IMR-90 (cell line): ENCODE data around the gene ANKRD18B.
A peak's percentile ranks its signal among the peaks of the same experiment; 100 is the strongest.

Source experiments
- BHLHE40 ChIP-seq: fragments of 150-350 bp; IDR thresholded peaks from 2 replicates; pipeline ENCODE4 v1.6.1; 2016; ENCODE audit warnings: mild to moderate bottlenecking, low read depth, low read length
- CHD1 ChIP-seq: IDR thresholded peaks from 2 replicates; pipeline ENCODE4 v1.6.1; 2012; ENCODE audit warnings: low read depth, low read length, improper control_type of control experiment
- CTCF ChIP-seq: conservative IDR thresholded peaks from 2 replicates; pipeline ENCODE4 v1.5.1; 2012; ENCODE audit warnings: mild to moderate bottlenecking, low read depth, low read length, improper control_type of control experiment
- ELK1 ChIP-seq: fragments of 150-350 bp; IDR thresholded peaks from 2 replicates; pipeline ENCODE4 v1.6.1; 2016; ENCODE audit warnings: low read depth, mild to moderate bottlenecking, low read length, moderate library complexity, borderline replicate concordance
- MAZ ChIP-seq: IDR thresholded peaks from 2 replicates; pipeline ENCODE4 v1.6.1; 2012; ENCODE audit warnings: low read depth, mild to moderate bottlenecking, low read length, improper control_type of control experiment, moderate library complexity, borderline replicate concordance
- MXI1 ChIP-seq: IDR thresholded peaks from 2 replicates; pipeline ENCODE4 v1.6.1; 2012; ENCODE audit warnings: low read depth, mild to moderate bottlenecking, low read length, moderate library complexity, borderline replicate concordance
- NFE2L2 ChIP-seq: fragments of 150-350 bp; IDR thresholded peaks from 2 replicates; pipeline ENCODE4 v1.6.1; 2016; ENCODE audit warnings: low read depth, mild to moderate bottlenecking, low read length
- POLR2A ChIP-seq: IDR thresholded peaks from 2 replicates; pipeline ENCODE4 v1.6.1; 2012; ENCODE audit warnings: mild to moderate bottlenecking, low read depth, low read length
- RAD21 ChIP-seq: IDR thresholded peaks from 2 replicates; pipeline ENCODE4 v1.6.1; 2012; ENCODE audit warnings: low read length, improper control_type of control experiment
- RCOR1 ChIP-seq: IDR thresholded peaks from 2 replicates; pipeline ENCODE4 v1.6.1; 2012; ENCODE audit warnings: mild to moderate bottlenecking, low read length, improper control_type of control experiment; ENCODE audit not compliant: insufficient replicate concordance
- RFX5 ChIP-seq: IDR thresholded peaks from 2 replicates; pipeline ENCODE4 v1.8.0; 2012; ENCODE audit warnings: low read depth, mild to moderate bottlenecking, low read length, moderate library complexity
- SMC3 ChIP-seq: fragments of 150-350 bp; IDR thresholded peaks from 2 replicates; pipeline ENCODE4 v1.6.1; 2016; ENCODE audit warnings: low read depth, mild to moderate bottlenecking, antibody characterized with exemption, low read length, moderate library complexity
- USF2 ChIP-seq: fragments of 150-350 bp; IDR thresholded peaks from 2 replicates; pipeline ENCODE4 v1.6.1; 2017; ENCODE audit warnings: mild to moderate bottlenecking, antibody characterized with exemption, low read length, low read depth

GRCh38 chr9:33498387-33498786, 25.7 kb upstream of the ANKRD18B start:
- peak; percentile 36 for TF ChIP-seq CTCF
- no peak for TF ChIP-seq POLR2A
- peak; percentile 19; the same call in 1 of the 2 replicates for TF ChIP-seq SMC3
- TF ChIP-seq BHLHE40: no peak
- no peak for TF ChIP-seq USF2
- TF ChIP-seq MXI1: no peak
- 0 out of 2 replicates have a peak, but pooled peaks have one; percentile 5 for TF ChIP-seq RAD21
- TF ChIP-seq ELK1: no peak
- no peak for TF ChIP-seq RFX5
- TF ChIP-seq NFE2L2: no peak
- TF ChIP-seq MAZ: no peak
- no peak for TF ChIP-seq CHD1
- TF ChIP-seq RCOR1: no peak
